ENCODE results near the gene IVL.

Gene IVL

GRCh38 chr1:152880907-152881306, 27.4 kb upstream of the IVL start:
- Mint-ChIP-seq H3K9me3 (ENCODE audit: low read depth) (peaks cover 5% of the 10 kb centered on the region), H3K4me1 (ENCODE audit: low read depth) (no peaks in the 10 kb centered on the region), H3K36me3 (no peaks in the 10 kb centered on the region), H3K4me3 (no peak overlapping the region), H3K27ac (no peak overlapping the region), H3K27me3 (peaks cover 10% of the 10 kb centered on the region)

DNA sequence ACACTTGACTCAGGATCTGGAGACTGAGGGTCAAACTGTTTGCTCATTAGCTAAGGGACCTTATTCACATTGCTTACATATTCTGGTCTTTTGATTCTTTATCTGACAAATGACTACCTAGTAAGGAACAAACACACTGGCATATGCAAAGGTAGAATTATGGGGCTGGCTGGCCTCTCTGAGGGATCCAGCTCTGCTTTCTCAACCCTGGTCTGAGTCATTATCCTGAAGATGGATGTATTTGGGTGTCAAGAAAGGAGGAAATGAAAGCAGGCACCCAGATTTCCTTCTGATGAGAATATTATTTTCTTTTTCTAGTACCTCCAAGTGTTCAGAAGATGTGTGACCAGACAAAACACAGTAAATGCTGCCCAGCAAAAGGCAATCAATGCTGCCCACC, 24.3 kb upstream of the IVL start:
- Mint-ChIP-seq H3K27ac (no peak overlapping the region), H3K9me3 (ENCODE audit: low read depth) (no peaks in the 10 kb centered on the region), H3K4me1 (ENCODE audit: low read depth) (no peaks in the 10 kb centered on the region), H3K4me3 (no peak overlapping the region), H3K36me3 (no peaks in the 10 kb centered on the region), H3K27me3 (peaks cover 3% of the 10 kb centered on the region)

DNA sequence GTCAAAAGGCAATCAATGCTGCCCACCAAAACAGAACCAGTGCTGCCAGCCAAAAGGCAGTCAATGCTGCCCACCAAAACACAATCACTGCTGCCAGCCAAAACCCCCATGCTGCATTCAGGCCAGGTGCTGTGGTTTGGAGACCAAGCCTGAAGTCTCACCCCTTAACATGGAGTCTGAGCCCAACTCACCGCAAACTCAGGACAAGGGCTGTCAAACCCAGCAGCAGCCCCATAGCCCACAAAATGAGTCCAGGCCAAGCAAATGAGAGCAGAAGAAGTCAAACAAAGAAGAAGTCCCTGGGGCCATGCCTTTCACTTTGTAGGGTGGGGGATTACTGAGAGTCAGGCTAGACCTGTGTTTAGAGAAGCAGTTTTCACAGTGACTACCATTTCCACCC, 23.8 kb upstream of the IVL start:
- Mint-ChIP-seq H3K27ac (no peak overlapping the region), H3K4me1 (ENCODE audit: low read depth) (no peaks in the 10 kb centered on the region), H3K4me3 (no peak overlapping the region), H3K27me3 (peaks cover 3% of the 10 kb centered on the region), H3K9me3 (ENCODE audit: low read depth) (no peaks in the 10 kb centered on the region), H3K36me3 (no peaks in the 10 kb centered on the region)

DNA sequence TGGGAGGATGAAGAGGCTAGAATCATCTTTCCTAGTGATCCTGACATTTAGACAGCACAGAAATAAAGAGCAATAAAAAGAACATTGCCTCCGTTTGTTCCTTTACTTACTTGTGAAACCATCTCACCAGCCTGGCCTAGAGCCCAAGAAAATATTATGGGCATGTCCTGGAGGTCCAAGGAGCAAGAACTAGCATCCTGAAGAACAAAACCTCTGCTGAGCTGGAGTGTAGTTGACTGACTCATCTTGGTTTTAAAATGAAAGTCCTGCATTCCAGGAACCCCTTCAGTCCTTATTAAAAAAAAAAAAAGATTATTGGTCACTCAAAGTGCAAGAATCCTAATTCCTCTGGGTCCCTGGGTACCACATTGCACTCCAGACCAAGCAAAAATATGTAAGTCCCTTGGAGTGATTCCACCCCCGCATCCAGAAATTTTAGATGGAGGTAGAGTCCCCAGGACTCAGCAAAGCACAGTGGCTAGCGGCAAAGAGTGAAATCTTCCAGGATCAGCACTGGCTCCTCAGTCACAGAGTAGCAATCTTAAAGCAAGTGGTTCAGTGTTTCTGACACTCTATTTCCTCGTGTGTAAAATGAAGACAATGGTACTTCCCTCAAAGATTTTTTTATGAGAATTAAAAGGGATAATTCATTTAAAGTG, 23.3 kb upstream of the IVL start:
- Mint-ChIP-seq H3K27me3 (peaks cover 3% of the 10 kb centered on the region), H3K9me3 (ENCODE audit: low read depth) (no peaks in the 10 kb centered on the region), H3K36me3 (no peaks in the 10 kb centered on the region), H3K27ac (no peak overlapping the region), H3K4me3 (no peak overlapping the region), H3K4me1 (ENCODE audit: low read depth) (no peaks in the 10 kb centered on the region)

DNA sequence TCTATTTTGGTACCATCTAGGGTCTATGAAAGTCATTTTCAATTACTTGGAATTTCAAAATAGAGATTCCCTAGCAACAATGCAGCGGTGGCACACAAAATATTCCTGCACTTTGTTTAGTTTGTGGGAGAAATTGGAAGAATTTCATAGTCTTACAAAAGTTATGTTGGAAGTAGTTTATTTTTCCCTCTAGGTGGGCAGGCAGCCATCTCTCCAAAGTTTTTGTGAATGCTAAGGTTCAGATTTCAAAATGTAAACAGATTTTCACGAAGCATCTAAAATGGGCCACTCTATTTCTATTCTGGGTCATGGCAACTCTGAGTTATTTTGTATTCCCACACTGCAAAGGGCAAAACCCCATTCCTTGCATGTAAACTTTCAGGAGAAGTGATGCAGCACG, 22.3 kb upstream of the IVL start:
- Mint-ChIP-seq H3K4me3 (no peak overlapping the region), H3K27ac (no peak overlapping the region), H3K36me3 (no peaks in the 10 kb centered on the region), H3K9me3 (ENCODE audit: low read depth) (no peaks in the 10 kb centered on the region), H3K27me3 (peaks cover 5% of the 10 kb centered on the region), H3K4me1 (ENCODE audit: low read depth) (no peaks in the 10 kb centered on the region)

DNA sequence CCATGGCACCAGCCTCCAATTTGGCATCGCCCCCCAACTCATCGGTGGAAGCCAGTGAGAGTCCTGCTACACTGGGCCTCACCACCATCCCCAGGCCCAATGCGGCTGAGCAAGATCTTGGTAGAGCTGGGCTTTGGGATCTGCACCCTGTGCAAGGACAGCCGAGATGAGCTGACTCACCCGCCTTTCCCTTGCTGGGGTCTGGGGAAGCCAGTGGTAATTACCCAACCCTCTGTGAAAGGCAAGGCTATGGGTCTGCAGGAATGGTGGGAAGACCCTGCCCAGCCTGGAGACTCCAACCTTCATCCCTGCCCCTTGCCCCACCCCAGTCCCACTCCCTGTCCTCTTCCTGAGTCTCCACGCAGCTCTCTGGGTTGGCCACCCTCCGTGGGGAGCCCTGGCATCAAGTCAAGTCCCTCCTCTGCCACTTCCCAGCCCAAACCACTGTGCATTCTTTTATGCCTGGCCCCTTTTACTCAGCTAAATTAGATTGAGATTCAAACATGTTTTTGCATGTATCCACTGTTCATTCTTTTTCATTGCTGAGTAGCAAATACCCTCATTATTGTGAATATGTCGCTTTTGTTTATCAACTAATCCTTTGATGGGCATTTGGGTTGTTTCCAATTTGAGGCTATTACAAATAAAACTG, 21.5 kb upstream of the IVL start:
- H3K27me3 Mint-ChIP-seq, result peaks cover 8% of the 10 kb centered on the region
- H3K4me1 Mint-ChIP-seq (ENCODE audit: low read depth), result no peaks in the 10 kb centered on the region
- no peaks in the 10 kb centered on the region for H3K36me3 Mint-ChIP-seq
- no peak overlapping the region for H3K4me3 Mint-ChIP-seq
- H3K27ac Mint-ChIP-seq, result no peak overlapping the region
- H3K9me3 Mint-ChIP-seq (ENCODE audit: low read depth), result no peaks in the 10 kb centered on the region

GRCh38 chr1:152888126-152888525, 20.2 kb upstream of the IVL start:
- peaks cover 9% of the 10 kb centered on the region for H3K27me3 Mint-ChIP-seq
- no peak overlapping the region for H3K27ac Mint-ChIP-seq
- no peak overlapping the region for H3K4me3 Mint-ChIP-seq
- H3K4me1 Mint-ChIP-seq (ENCODE audit: low read depth), result no peaks in the 10 kb centered on the region
- H3K36me3 Mint-ChIP-seq, result no peaks in the 10 kb centered on the region
- no peaks in the 10 kb centered on the region for H3K9me3 Mint-ChIP-seq (ENCODE audit: low read depth)

DNA sequence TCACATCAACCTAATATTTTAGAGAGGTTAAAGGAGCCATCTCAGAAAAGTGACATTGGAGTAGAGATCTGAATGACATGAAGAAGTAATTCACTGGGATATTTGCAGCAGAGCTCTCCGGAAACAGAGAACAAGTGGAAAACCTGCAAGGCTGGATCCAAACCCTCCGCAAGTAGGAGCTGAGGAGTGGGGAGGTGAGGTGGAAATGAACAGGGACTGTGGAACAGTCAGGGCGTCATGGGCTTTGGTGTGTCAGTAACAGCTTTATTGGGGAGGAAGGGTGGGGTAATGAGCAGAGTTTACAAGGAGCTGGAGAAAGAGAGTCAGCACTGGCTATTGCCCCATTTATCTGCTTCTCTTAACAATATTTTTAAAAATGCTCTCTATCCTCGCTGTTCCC, 9.3 kb upstream of the IVL start:
- no peak overlapping the region for H3K27ac Mint-ChIP-seq
- no peak overlapping the region for H3K4me3 Mint-ChIP-seq
- H3K4me1 Mint-ChIP-seq (ENCODE audit: low read depth), result no peaks in the 10 kb centered on the region
- no peaks in the 10 kb centered on the region for H3K36me3 Mint-ChIP-seq
- H3K27me3 Mint-ChIP-seq, result peaks cover 16% of the 10 kb centered on the region
- no peaks in the 10 kb centered on the region for H3K9me3 Mint-ChIP-seq (ENCODE audit: low read depth)

- Mint-ChIP-seq H3K4me1 (ENCODE audit: low read depth) (no peaks in the 10 kb centered on the region), H3K27me3 (peaks cover 12% of the 10 kb centered on the region), H3K36me3 (no peaks in the 10 kb centered on the region), H3K9me3 (ENCODE audit: low read depth) (no peaks in the 10 kb centered on the region), H3K27ac (no peak overlapping the region), H3K4me3 (no peak overlapping the region)
Measured at GRCh38 chr1:152899883-152900282, 8.5 kb upstream of the IVL start.

DNA sequence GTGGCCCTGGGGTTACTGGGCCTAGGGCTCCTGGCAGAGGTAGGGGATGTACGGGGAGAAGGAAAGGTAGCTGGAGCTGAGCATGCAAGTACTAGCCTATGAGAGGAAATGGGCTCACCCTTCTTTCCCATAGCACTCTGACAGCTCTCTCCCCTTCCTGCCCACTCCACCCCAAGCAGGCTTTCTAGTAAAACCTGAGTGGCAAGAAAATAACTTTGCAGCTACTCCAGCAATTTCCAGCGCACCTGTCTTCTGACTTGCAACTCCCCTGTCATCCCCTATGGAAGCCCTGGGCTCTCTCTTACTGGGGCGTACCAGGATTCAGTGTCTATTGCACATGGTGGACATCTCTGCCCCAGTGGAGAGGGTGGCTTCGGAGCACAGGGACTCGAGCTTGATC, 6.7 kb upstream of the IVL start:
- Mint-ChIP-seq H3K27me3 (peaks cover 15% of the 10 kb centered on the region), H3K27ac (no peak overlapping the region), H3K36me3 (no peaks in the 10 kb centered on the region), H3K9me3 (ENCODE audit: low read depth) (no peaks in the 10 kb centered on the region), H3K4me3 (no peak overlapping the region), H3K4me1 (ENCODE audit: low read depth) (no peaks in the 10 kb centered on the region)

DNA sequence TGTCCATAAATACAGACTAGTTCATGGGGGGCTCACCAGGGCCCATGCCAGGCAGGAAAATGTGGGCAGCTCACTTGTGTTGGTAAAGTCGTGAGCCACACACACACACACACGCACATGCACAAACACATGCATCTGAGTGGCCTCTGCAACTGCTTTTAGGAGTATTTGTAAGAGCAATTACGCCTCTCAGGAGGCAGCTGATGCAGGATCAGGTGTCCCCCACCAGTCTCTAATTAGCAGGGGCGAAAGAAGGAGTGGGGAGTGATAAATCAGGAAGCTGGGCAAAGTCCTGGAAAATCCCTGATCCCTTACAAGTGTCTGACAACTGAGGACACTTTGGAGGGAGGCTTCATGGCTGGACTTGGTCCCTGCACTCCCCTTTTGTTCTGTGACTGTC, 5.7 kb upstream of the IVL start:
- Mint-ChIP-seq H3K9me3 (ENCODE audit: low read depth) (no peaks in the 10 kb centered on the region), H3K4me1 (ENCODE audit: low read depth) (no peaks in the 10 kb centered on the region), H3K27ac (no peak overlapping the region), H3K27me3 (peaks cover 17% of the 10 kb centered on the region), H3K4me3 (no peak overlapping the region), H3K36me3 (no peaks in the 10 kb centered on the region)

DNA sequence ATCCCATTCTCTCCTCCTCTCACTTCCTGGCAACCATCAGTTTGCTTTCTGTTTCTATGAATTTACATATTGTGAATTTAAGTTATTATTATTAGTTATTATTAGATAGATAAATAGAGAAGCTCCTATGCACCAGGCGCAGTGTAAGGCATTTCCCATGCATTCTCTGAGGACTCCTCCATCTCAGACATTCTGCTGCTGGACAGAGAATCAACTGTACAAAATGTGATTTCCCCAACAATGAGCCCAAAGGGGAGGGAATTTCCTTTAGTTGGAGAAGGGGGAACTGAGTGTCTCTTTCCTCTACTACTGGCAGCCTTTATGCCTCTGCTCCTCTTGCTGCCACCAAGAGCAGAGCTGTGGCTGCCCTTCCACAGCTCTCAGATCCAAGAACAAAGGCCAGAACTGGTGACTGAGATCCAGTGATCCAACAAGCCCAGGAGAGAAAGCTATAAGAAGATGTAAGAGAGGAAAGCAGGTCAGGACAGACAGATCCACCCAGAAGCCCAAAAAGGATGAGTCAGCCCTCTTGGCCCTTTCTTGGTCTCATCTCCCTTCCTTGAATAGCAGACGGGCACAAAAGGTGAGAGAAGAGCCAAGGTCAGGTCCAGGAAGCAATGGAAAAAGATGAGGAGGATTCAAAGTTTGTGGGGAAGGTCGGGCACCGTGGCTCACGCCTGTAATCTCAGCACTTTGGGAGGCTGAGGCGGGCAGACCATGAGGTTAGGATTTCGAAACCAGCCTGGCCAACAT, 3.5 kb upstream of the IVL start:
- no peaks in the 10 kb centered on the region for H3K4me1 Mint-ChIP-seq (ENCODE audit: low read depth)
- H3K36me3 Mint-ChIP-seq, result no peaks in the 10 kb centered on the region
- no peaks in the 10 kb centered on the region for H3K9me3 Mint-ChIP-seq (ENCODE audit: low read depth)
- no peak overlapping the region for H3K27ac Mint-ChIP-seq
- peaks cover 27% of the 10 kb centered on the region for H3K27me3 Mint-ChIP-seq
- no peak overlapping the region for H3K4me3 Mint-ChIP-seq

- H3K9me3 Mint-ChIP-seq (ENCODE audit: low read depth), result no peaks in the 10 kb centered on the region
- H3K36me3 Mint-ChIP-seq, result no peaks in the 10 kb centered on the region
- no peak overlapping the region for H3K4me3 Mint-ChIP-seq
- H3K27me3 Mint-ChIP-seq, result peaks cover 29% of the 10 kb centered on the region
- no peak overlapping the region for H3K27ac Mint-ChIP-seq
- no peaks in the 10 kb centered on the region for H3K4me1 Mint-ChIP-seq (ENCODE audit: low read depth)
Measured at GRCh38 chr1:152906023-152906565, 2.3 kb upstream of the IVL start.

- no peaks in the 10 kb centered on the region for H3K4me1 Mint-ChIP-seq (ENCODE audit: low read depth)
- H3K27ac Mint-ChIP-seq, result no peak overlapping the region
- no peak overlapping the region for H3K4me3 Mint-ChIP-seq
- no peaks in the 10 kb centered on the region for H3K9me3 Mint-ChIP-seq (ENCODE audit: low read depth)
- peaks cover 26% of the 10 kb centered on the region for H3K27me3 Mint-ChIP-seq
- no peaks in the 10 kb centered on the region for H3K36me3 Mint-ChIP-seq
Measured at GRCh38 chr1:152909206-152909605, 860 bp downstream of the IVL start.

DNA sequence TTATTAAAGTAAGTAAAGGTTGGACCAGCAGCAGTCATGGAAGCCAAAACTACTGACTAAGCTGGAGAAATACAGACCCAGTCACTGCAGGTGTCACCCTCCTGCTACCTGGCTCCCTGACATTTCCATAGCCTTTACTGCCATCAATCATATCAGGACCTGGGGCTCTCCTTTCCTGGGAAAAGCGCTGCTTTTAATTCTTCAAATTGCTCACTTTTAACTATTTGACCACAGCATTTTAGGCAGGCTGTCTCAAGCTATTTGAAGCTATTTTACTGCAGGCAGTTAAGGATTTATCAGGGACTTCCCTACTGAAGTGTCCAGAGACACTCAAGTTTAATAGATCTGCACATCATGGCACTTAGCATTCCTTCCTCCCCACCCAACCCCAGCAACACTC, 4.1 kb downstream of the IVL start:
- Mint-ChIP-seq H3K4me1 (ENCODE audit: low read depth) (no peaks in the 10 kb centered on the region), H3K9me3 (ENCODE audit: low read depth) (no peaks in the 10 kb centered on the region), H3K27ac (no peak overlapping the region), H3K4me3 (no peak overlapping the region), H3K36me3 (no peaks in the 10 kb centered on the region), H3K27me3 (peaks cover 31% of the 10 kb centered on the region)

Measured in activated naive CD8-positive, alpha-beta T cell (primary cell).